ENCODE data around the gene PTX4.

The PTX4 gene

DNA sequence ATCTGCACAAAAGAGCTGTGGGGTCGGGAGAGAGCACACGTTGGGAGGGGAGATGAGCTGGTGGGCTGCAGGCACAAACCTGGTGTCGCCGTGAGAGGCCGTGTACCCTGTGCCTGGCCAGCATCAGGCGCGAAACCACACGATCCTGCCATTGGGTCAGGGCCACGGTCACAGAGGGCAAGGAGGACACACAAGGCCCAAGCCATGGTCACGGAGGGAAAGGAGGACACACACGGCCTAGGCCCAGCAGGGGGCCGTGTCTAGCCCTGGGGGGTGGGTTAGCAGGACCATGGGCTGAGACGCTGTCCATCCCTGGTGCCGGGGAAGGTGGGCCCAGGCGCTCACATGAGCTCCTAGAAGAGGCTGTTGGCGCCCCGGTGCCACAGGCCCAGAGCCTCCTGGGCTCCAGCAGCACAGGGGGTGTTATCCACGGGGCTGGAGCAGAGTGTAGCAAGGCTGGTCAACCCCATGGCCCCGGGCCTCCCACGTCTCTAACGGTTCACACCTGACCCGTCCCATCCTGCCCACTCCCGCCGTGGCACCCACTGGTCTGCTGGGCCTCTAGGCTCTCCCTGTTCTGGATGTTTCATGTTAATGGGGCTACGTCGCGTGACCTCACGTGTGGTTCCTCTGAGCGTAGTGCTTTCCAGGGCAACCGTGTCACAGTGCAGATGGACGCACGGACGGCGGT, 36.9 kb downstream of the PTX4 start:
- Histone ChIP-seq H3F3A (ENCODE audit: low read depth) (no peaks in the 10 kb centered on the region), H3K4me3 (ENCODE audit: low read length, poor library complexity, severe bottlenecking) (no peak overlapping the region), H3K4me1 (ENCODE audit: insufficient read depth, low read length, poor library complexity, severe bottlenecking) (no peaks in the 10 kb centered on the region), H3K9me2 (replicated peaks; ENCODE audit: low read depth, low read length) (no peaks in the 10 kb centered on the region), H3K9ac (ENCODE audit: low read depth, low read length, poor library complexity, severe bottlenecking) (no peak overlapping the region), H2AFZ (ENCODE audit: low read length) (no peak overlapping the region), H3K4me2 (ENCODE audit: low read depth, low read length, poor library complexity, severe bottlenecking) (no peak overlapping the region), H3K9me3 (ENCODE audit: insufficient read depth, low read depth, low read length) (no peaks in the 10 kb centered on the region), H4K20me1 (ENCODE audit: insufficient read depth, low read length, poor library complexity, severe bottlenecking) (no peaks in the 10 kb centered on the region), H3K27me3 (ENCODE audit: insufficient read depth, low read length, poor library complexity, severe bottlenecking) (no peaks in the 10 kb centered on the region), H3K36me3 (ENCODE audit: insufficient read depth, low read length) (no peaks in the 10 kb centered on the region), H3K79me2 (ENCODE audit: insufficient read depth, low read length) (no peaks in the 10 kb centered on the region)
- TF ChIP-seq EZH2phosphoT487 (IDR thresholded peaks at IDR 0.05; ENCODE audit: borderline replicate concordance): no peak
- TF ChIP-seq, protein P1, sequence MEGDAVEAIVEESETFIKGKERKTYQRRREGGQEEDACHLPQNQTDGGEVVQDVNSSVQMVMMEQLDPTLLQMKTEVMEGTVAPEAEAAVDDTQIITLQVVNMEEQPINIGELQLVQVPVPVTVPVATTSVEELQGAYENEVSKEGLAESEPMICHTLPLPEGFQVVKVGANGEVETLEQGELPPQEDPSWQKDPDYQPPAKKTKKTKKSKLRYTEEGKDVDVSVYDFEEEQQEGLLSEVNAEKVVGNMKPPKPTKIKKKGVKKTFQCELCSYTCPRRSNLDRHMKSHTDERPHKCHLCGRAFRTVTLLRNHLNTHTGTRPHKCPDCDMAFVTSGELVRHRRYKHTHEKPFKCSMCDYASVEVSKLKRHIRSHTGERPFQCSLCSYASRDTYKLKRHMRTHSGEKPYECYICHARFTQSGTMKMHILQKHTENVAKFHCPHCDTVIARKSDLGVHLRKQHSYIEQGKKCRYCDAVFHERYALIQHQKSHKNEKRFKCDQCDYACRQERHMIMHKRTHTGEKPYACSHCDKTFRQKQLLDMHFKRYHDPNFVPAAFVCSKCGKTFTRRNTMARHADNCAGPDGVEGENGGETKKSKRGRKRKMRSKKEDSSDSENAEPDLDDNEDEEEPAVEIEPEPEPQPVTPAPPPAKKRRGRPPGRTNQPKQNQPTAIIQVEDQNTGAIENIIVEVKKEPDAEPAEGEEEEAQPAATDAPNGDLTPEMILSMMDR (conservative IDR thresholded peaks at IDR 0.05; ENCODE audit: low read length): no peak

DNA sequence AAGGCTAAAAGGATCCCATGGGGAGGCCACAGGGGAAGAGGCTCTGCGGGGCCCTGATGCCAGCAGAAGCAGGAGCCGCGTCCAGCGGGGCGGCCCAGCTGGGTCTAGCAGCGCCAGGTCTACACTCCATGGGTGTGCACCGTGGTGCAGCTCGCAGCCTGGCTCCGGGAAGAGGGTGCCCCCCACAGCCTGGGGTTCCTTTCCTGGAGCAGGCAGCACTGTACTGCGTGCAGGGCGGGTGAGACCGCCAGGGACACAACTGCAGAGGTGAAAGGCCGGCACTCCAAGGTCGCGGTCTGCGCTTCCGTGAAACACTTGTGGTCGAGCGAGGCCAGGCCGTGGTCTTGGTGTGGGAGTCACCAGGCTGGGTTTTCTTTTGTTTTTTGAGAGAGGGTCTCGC, 37.9 kb downstream of the PTX4 start:
- no peaks in the 10 kb centered on the region for H3K27me3 ChIP-seq (ENCODE audit: insufficient read depth, low read length, poor library complexity, severe bottlenecking)
- no peaks in the 10 kb centered on the region for H3F3A ChIP-seq (ENCODE audit: low read depth)
- H3K36me3 ChIP-seq (ENCODE audit: insufficient read depth, low read length): no peaks in the 10 kb centered on the region
- no peaks in the 10 kb centered on the region for H4K20me1 ChIP-seq (ENCODE audit: insufficient read depth, low read length, poor library complexity, severe bottlenecking)
- no peak overlapping the region for H3K4me3 ChIP-seq (ENCODE audit: low read length, poor library complexity, severe bottlenecking)
- H3K79me2 ChIP-seq (ENCODE audit: insufficient read depth, low read length): no peaks in the 10 kb centered on the region
- no peak overlapping the region for H2AFZ ChIP-seq (ENCODE audit: low read length)
- H3K4me2 ChIP-seq (ENCODE audit: low read depth, low read length, poor library complexity, severe bottlenecking): no peak overlapping the region
- TF ChIP-seq EZH2phosphoT487 (IDR thresholded peaks at IDR 0.05; ENCODE audit: borderline replicate concordance): no peak
- TF ChIP-seq, protein P1 (conservative IDR thresholded peaks at IDR 0.05; ENCODE audit: low read length): no peak
- no peak overlapping the region for H3K9ac ChIP-seq (ENCODE audit: low read depth, low read length, poor library complexity, severe bottlenecking)
- no peaks in the 10 kb centered on the region for H3K4me1 ChIP-seq (ENCODE audit: insufficient read depth, low read length, poor library complexity, severe bottlenecking)
- no peaks in the 10 kb centered on the region for H3K9me2 ChIP-seq (replicated peaks; ENCODE audit: low read depth, low read length)
- no peaks in the 10 kb centered on the region for H3K9me3 ChIP-seq (ENCODE audit: insufficient read depth, low read depth, low read length)

DNA sequence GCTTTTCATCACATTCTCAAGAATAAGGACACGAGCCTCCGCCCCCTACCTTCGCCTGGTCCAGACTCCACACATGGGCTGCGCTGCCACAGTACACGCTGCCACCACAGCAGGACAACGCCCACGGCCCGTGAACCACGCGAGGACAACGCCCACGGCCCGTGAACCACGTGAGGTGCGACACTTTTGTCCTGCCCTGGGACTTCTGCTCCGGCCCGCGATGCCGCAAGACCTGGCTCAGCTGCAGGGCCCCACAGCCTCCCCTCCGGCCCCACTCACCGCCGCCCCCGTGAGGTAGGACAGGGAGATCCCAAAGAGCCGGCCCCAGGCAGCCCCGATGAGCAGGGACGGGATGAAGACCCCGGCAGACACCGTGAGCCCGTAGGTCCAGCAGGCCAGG, 38.5 kb downstream of the PTX4 start:
- no peak overlapping the region for H3K4me2 ChIP-seq (ENCODE audit: low read depth, low read length, poor library complexity, severe bottlenecking)
- no peak overlapping the region for H3K4me3 ChIP-seq (ENCODE audit: low read length, poor library complexity, severe bottlenecking)
- TF ChIP-seq, protein P1 (conservative IDR thresholded peaks at IDR 0.05; ENCODE audit: low read length): no peak
- no peak for TF ChIP-seq EZH2phosphoT487 (IDR thresholded peaks at IDR 0.05; ENCODE audit: borderline replicate concordance)
- no peak overlapping the region for H2AFZ ChIP-seq (ENCODE audit: low read length)
- H3K9me3 ChIP-seq (ENCODE audit: insufficient read depth, low read depth, low read length): no peaks in the 10 kb centered on the region
- H3K4me1 ChIP-seq (ENCODE audit: insufficient read depth, low read length, poor library complexity, severe bottlenecking): no peaks in the 10 kb centered on the region
- no peaks in the 10 kb centered on the region for H3K27me3 ChIP-seq (ENCODE audit: insufficient read depth, low read length, poor library complexity, severe bottlenecking)
- H3K36me3 ChIP-seq (ENCODE audit: insufficient read depth, low read length): no peaks in the 10 kb centered on the region
- no peaks in the 10 kb centered on the region for H3F3A ChIP-seq (ENCODE audit: low read depth)
- H4K20me1 ChIP-seq (ENCODE audit: insufficient read depth, low read length, poor library complexity, severe bottlenecking): no peaks in the 10 kb centered on the region
- H3K9me2 ChIP-seq (replicated peaks; ENCODE audit: low read depth, low read length): no peaks in the 10 kb centered on the region
- no peaks in the 10 kb centered on the region for H3K79me2 ChIP-seq (ENCODE audit: insufficient read depth, low read length)
- no peak overlapping the region for H3K9ac ChIP-seq (ENCODE audit: low read depth, low read length, poor library complexity, severe bottlenecking)
